GM19240 (cell line): ENCODE data around the gene TRIM46.
"Not testable (repeated sequence)": the region's sequence is repeated elsewhere in the genome, so short reads cannot be mapped to it uniquely, and the experiment has no call there.

Experiments
- DNase-seq: peaks from one replicate; pipeline ENCODE4 v3.0.0; 2011; ENCODE audit warnings: low spot score; ENCODE audit not compliant: insufficient read length

The TRIM46 gene

GRCh38 chr1:155137154-155137949 lies 36.3 kb upstream of the TRIM46 start:
- DNase-seq: no peak

GRCh38 chr1:155139895-155140629 lies 33.6 kb upstream of the TRIM46 start, which contains the start of gene DPM3:
Gene DPM3, minus strand, starts transcription at chr1:155140531. Its CDS starts 291 bp downstream, at chr1:155140240.
- peak; percentile 89 for DNase-seq

- no peak for DNase-seq
These were observed 33.1 kb upstream of the TRIM46 start for GRCh38 chr1:155140630-155140953.

GRCh38 chr1:155141749-155142148 lies 31.9 kb upstream of the TRIM46 start:
- no peak for DNase-seq

- no peak for DNase-seq
These were observed 28.2 kb upstream of the TRIM46 start for GRCh38 chr1:155145491-155145890.

- DNase-seq: not testable (repeated sequence)
These were observed 17.5 kb upstream of the TRIM46 start for GRCh38 chr1:155155996-155156643.

- no peak for DNase-seq
These were observed 14.7 kb upstream of the TRIM46 start for GRCh38 chr1:155158991-155159390.

- DNase-seq: no peak
These were observed 13.5 kb upstream of the TRIM46 start for GRCh38 chr1:155160128-155160527.

- DNase-seq: not testable (repeated sequence)
These were observed 11.0 kb upstream of the TRIM46 start for GRCh38 chr1:155162631-155163030.

- DNase-seq: not testable (repeated sequence)
These were observed 9.9 kb upstream of the TRIM46 start for GRCh38 chr1:155163785-155164184.

GRCh38 chr1:155164625-155165024 lies 9.0 kb upstream of the TRIM46 start:
- DNase-seq: not testable (repeated sequence)

- DNase-seq: no peak
These were observed 7.6 kb upstream of the TRIM46 start for GRCh38 chr1:155166051-155166470.

GRCh38 chr1:155166471-155167165 lies 7.0 kb upstream of the TRIM46 start:
- no peak for DNase-seq

- DNase-seq: no peak
These were observed 6.2 kb upstream of the TRIM46 start for GRCh38 chr1:155167166-155168104.

- not testable (repeated sequence) for DNase-seq
These were observed 5.6 kb upstream of the TRIM46 start for GRCh38 chr1:155168105-155168445.

GRCh38 chr1:155168456-155169210 lies 5.0 kb upstream of the TRIM46 start:
- DNase-seq: no peak

- no peak for DNase-seq
These were observed 4.1 kb upstream of the TRIM46 start for GRCh38 chr1:155169541-155169940.

GRCh38 chr1:155170101-155170785 lies 3.4 kb upstream of the TRIM46 start:
- DNase-seq: no peak

GRCh38 chr1:155170806-155171205 lies 2.8 kb upstream of the TRIM46 start:
- DNase-seq: no peak
